Right renal cortex interstitium (tissue), 3 donors: ENCODE measurements around the gene TPRG1. TPM values are rescaled to one million over a fixed set of nuclear protein-coding genes. Genes with fewer than 3 reads are reported as not detected.
A peak's percentile ranks its signal among the peaks of the same experiment; 100 is the strongest.

Experiments used
- DNase-seq, 3 donors: peaks; one replicate each; pipeline ENCODE4 v3.0.0-alpha.2; 2013; ENCODE audit warnings: low read depth in 3 of 3, low spot score in 2 of 3
- polyA plus RNA-seq, 3 donors: library from polyadenylated mRNA; unstranded; fragments of 120-200 nt; gene quantifications; one replicate each; pipeline ENCODE4 v1.2.1, GENCODE V29; 2013; ENCODE audit not compliant: insufficient read length in 3 of 3

The TPRG1 gene
- polyA plus RNA-seq, 3 donors = 0.40 to 1.2 (median 0.75) TPM

GRCh38 chr3:189165092-189165612, 6.6 kb upstream of the TPRG1 start:
- DNase-seq = no peak

DNA sequence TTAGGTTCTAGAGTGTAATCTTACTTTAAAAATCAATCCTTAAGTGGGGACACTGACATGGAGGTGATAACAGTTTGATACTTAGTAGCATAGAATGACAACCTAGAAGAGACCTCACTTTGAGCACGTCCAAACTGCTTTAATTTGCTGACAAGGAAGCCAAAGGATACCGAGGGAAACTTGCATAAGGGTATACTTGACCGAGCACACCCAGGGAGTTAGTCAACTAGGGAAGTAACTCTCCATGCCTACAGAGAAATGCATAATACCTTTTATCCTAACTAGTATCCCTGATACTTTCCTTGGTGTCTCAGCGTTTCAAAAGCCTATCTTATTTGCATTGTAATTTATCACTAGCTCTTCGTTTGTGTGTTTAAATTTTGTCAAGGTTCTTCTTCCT, 5.5 kb upstream of the TPRG1 start:
- no peak for DNase-seq

- DNase-seq = no peak
Observed at GRCh38 chr3:189167027-189167766, 4.6 kb upstream of the TPRG1 start.

DNA sequence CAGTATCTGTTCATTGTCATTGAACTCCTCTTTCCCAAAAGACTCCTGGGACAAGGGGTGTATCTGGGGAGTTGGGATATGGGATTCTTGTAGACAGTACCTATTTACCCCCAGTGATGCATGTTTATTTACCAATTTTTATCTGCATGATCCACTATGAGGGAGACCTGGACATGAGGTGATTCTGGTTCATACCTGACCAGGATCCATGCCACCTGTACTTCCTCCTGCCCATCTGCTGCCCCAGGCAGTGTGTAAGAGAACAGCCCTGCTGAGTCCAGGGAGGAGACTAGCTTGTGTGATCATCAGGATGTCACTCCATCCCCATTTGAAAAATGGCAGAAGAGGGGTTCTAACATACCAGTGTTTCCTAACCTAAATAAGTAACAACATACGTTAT, 3.1 kb upstream of the TPRG1 start:
- no peak for DNase-seq

GRCh38 chr3:189169728-189170127, 2.0 kb upstream of the TPRG1 start:
- DNase-seq = no peak

GRCh38 chr3:189170559-189170958, 1.2 kb upstream of the TPRG1 start:
- no peak for DNase-seq

DNA sequence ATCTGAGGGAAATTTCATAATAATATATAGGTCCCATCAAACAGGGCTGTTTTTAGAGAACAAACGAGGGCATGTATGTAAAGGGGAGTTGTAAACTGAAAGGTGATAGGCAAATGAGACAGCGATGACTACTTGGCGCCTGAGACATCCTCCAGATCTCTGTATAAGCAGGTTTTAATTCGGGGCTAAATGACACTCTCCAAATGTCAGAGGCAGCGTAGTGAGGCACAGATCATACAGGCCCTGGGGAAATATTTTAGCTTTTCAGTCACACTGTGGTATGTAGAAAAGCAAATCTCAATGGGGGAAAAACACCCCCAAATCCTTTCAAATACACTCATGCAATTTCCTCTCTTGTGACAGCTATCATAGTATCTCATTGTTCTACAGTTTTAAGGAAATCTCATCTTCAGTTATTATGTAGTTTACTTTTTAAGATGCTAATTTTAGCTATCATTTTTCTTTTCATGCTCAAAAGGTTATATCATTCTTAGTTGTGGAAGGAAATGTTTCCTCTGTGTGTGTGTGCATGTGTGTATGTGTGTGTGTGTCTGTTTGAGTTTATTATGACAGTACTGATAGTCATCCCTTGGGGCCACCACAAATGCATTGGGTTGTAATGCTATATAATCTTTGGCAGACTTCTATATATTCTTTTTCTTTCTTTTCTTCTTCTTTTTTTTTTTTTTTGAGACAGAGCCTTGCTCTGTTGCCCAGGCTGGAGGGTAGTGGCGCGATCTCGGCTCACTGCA, 1.1 kb downstream of the TPRG1 start:
- DNase-seq = no peak

DNA sequence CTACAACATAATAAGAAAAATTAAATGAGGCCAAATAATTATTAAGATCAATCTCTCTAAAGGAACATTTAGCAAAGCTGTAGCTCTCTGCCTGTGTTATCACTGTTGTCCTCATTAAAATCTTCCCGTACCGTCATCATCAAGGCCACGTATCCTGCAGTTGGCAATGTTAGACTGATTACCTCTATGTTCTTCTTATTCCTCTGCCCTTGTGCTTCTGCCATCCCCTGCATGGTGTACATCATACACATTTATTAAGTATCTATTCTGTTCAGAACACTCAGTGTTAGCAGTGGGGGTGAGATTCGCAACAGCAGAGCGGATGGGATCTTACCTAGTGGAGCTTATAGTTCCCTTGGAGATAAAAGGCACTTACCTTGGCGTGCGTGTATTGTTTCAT, 12.8 kb downstream of the TPRG1 start:
- no peak for DNase-seq

- no peak for DNase-seq
Observed at GRCh38 chr3:189186101-189186500, 14.3 kb downstream of the TPRG1 start.

DNA sequence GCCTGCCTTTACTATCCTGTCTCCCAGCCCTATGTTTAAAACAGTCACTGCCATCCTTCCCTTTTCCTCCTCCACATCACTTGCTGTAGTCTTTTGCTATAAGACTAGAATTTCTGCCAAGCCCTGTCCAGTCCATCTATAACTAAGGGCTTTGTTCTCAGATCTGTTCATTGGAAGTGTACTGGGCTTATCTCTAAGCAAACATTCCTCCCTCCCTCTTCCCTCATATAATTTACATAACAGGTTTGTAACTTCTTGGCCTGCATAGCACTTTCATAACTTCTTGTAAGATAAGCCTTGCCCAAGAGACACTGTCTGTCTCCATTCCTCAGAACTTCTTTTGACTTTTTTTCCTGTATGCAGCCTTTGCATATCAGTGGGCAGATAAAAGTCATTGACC, 16.7 kb downstream of the TPRG1 start:
- DNase-seq = no peak

GRCh38 chr3:189192725-189193124, 21.0 kb downstream of the TPRG1 start:
- DNase-seq = no peak

DNA sequence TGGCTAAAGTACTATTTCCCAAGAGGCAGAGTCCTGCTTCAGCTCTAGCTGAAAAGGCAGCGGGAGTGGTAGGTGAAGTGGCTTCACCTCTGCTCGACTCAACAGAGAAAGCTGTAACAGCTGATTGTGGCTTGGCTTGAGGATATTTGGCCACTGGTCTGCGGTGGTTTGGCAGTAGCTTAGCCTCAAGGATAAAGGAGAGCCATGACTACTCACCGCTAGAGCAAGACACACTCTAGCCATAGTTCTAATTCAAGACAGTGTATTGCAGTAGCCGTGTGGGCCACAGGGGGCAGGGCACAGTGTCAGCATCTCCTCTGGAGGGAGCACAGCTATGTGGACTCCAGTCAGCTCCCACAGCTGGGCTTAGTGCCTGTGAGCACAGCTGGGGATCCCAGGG, 23.5 kb downstream of the TPRG1 start:
- no peak for DNase-seq

GRCh38 chr3:189202106-189202505, 30.3 kb downstream of the TPRG1 start:
- no peak for DNase-seq

DNA sequence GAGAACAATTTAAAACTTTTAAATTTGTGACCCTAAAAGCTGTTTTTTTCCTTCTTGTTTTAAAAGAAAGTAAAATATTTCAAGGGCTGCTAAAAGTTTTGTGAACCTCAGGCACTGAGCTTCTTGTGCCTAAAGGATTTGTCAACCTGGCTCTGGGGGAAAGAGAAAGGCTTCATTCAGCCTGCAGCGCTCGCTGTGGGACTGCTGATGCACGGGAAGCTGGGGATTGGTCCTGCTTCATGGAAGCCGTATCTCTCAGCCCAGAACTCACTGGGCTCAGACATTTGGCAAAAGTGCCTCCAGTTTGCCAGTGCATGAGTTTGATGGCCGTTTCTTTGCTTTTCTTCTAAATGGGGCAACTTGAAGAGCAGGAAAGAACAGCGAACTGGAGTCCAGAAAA, 30.8 kb downstream of the TPRG1 start:
- no peak for DNase-seq

DNA sequence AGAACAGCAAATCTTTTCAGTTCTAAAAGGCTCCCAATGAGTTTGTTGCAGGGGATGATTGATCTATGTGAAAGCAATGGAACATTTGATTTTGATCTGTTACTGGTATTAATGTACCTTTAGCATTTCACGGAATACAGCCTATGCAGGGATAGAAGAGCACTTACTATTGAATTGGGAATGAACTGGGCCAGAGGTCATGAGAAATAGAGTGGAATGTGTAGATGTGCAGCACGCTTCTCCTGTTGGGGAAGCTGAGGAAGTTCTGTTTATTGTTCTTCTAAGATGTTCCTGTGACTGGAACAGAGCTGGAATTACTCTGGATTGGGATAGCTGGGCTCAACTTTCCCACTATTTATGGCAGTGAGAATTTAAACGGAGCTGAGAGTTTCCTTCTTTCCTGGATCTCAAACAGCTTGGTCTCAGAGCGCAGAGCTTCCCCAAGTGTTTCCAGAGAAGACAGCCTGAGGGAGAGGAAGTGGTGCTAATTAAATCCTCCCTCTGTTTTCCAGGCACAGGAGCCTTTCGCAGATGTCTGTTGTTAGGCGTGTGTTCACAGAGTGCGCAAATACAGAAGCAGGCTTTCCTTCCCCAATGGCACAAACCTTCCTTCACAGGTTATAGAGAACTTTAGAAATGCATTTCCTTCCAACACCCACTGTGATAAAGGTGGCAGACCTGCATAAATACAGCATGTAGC, 32.5 kb downstream of the TPRG1 start:
- no peak for DNase-seq

DNA sequence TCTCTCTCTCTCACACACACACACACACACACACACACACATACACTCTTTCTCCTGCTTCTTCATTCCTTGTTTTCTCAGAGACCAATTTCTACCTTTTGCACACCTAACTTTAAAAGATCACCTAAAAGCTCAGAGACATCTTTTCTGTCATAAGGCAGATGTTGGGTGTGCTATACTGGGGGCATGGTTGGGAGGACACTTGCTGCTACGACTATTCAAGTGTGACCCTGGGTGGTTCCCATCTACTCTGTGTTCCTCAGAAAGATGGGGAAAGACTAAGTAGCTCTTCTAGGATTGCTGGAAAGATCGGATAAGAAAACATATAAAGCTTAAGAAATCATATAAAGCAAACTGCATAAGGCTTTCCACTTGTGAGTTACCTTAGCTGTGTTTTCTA, 33.2 kb downstream of the TPRG1 start:
- DNase-seq = no peak

- DNase-seq = no peak
Observed at GRCh38 chr3:189210251-189210770, 38.5 kb downstream of the TPRG1 start.

DNA sequence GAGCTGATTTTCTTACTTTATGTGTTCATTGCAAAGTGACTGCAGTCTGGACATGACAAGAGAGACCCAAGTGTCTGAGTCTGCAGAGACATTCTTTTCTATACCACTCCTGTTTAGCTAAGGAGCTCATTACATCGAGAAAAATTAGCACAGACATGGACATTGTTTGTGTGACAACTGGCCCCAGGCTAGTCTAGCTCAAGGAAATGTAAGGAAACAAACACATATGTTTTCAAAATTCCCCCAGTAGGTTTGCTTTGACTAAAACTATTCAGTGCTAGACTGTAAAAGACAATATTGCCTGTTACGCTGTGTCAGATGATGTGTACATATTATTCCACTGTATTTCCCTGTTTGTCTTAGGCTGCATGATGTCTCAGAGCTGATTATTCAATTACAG, 40.9 kb downstream of the TPRG1 start:
- DNase-seq = no peak

GRCh38 chr3:189214651-189215050, 42.9 kb downstream of the TPRG1 start:
- no peak for DNase-seq

- DNase-seq = peak; percentile 56 to 65 (median 56)
Observed at GRCh38 chr3:189222927-189223636, 51.3 kb downstream of the TPRG1 start.

- no peak for DNase-seq
Observed at GRCh38 chr3:189225431-189225830, 53.7 kb downstream of the TPRG1 start.
